Right cardiac atrium (tissue), 5 donors: Measurements from ENCODE around the gene PRKN. TPM values are rescaled to one million over a fixed set of nuclear protein-coding genes. Genes with fewer than 3 reads are reported as not detected.

ENCODE experiments used
- ATAC-seq, 2 donors: fragments of 200-7000 bp; cut with Tn5 transposase; one replicate each; pipeline versions ENCODE4 v1.8.0 to v1.9.1; 2020; ENCODE audit warnings: moderate library complexity in 2 of 2, mild to moderate bottlenecking in 1 of 2
- DNase-seq, 3 donors: peaks; one replicate each; pipeline ENCODE4 v3.0.0-alpha.2; 2020
- H3K27ac ChIP-seq: one replicate; pipeline ENCODE4 v1.5.1; 2013; ENCODE audit warnings: mild to moderate bottlenecking, low read length, control low read depth, moderate library complexity
- H3K27me3 ChIP-seq: one replicate; pipeline ENCODE4 v1.6.1; 2013; ENCODE audit not compliant: control insufficient read depth, insufficient read depth
- H3K4me1 ChIP-seq: one replicate; pipeline ENCODE4 v1.6.1; 2013; ENCODE audit warnings: low read length; ENCODE audit not compliant: control insufficient read depth, insufficient read depth
- H3K4me3 ChIP-seq: one replicate; pipeline ENCODE4 v1.5.1; 2013; ENCODE audit warnings: low read length, control low read depth
- H3K9me3 ChIP-seq: one replicate; pipeline ENCODE4 v1.6.1; 2013; ENCODE audit warnings: low read length; ENCODE audit not compliant: control insufficient read depth
- WGBS: extraction: QIAGEN DNeasy Blood & Tissue Kit; methylation state at CpG from one replicate; pipeline ENCODE4 v1.1.7; 2013; 5-methylcytosine and 5-hydroxymethylcytosine counted together
- intact Hi-C, 4 donors: fragments of 100-400 bp; cut with DNase I; formaldehyde crosslinking; loops; one replicate each; pipeline versions ENCODE4 v1.11.0 to v1.14.0; 2022 to 2023
- polyA plus RNA-seq: library from polyadenylated mRNA; stranded (reverse); fragments of 200-250 nt; gene quantifications from one replicate; pipeline ENCODE4 v1.2.3, GENCODE V29; 2013
- total RNA-seq, 4 donors: library from RNA; stranded (reverse); fragmentation: NEBNext Ultra II Directional; extraction: Animal tissue kit (Norgen Biotek cat#: 25700); gene quantifications; one replicate each; pipeline ENCODE4 v1.2.1, GENCODE V29; 2021
- donor health status: healthy with polysubstance abuse.
- donor health status: DM: no; HTN: yes; CAD: no.
- donor health status: DM: no; HTN: no; CAD: no.
- donor health status: DM: no; HTN: yes; CAD: no; lungs with severe emphysema.
- donor health status: DM: yes; HTN: yes; CAD: no.

The PRKN gene
- total and polyA plus RNA-seq, 5 donors, result 9.6 to 33.0 (median 24.8) TPM

DNA sequence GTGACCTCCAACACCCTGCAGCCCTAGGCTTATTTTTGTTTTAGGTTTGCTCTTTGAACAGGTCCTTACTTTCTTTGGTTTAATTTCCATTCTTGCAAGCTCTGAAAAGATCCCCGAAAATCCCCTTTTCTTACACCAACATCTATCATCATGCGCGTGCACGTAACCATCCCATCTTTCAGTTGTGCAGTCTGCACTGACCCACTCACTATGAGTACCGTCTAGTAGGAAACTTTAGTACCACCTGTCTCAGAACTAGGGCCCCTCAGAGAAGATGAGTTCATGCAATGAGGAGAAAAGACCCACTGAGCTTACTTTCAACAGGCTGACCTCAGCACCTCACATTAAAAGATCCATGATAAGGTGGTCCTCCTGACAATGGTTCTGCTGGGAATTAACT, 1333.1 kb downstream of the PRKN start:
- no peak overlapping the region for H3K4me3 ChIP-seq
- WGBS, result 89% methylated on average over 5 of the region's 5 CpGs
- no peak for DNase-seq
- no peaks in the 10 kb centered on the region for H3K27me3 ChIP-seq
- no peaks in the 10 kb centered on the region for H3K9me3 ChIP-seq
- intact Hi-C loops, result no loop called here
- ATAC-seq, result peak in 1 of 2 donors; percentile 20
- no peak overlapping the region for H3K27ac ChIP-seq
- no peaks in the 10 kb centered on the region for H3K4me1 ChIP-seq

DNA sequence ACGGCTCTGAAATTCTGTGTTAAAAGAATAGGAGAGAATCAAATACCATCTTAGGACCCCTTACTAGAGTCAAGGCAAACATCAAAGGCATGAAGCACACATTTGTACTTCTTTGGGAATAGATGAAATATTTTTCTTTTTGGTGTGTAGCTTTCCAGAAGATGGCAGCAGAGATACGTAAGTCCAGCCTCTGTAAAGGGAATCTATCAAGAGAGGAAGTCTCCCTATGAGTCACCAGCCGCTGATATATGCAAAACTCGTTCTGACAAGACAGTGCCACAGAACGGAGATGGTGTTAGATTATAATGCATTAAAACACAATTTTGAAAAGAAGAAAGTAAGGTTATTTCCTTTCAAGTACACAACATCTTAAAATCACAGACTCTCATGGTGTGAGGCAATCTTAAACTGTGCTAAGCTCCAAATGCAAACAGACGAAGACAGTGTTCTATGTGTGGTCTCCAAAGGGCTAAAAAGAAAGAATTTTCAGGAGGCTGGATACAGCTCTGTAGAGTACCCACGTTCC, 1333.7 kb downstream of the PRKN start:
- no peak for DNase-seq
- WGBS, result 13% methylated on average over 7 of the region's 7 CpGs
- Histone ChIP-seq H3K9me3 (no peaks in the 10 kb centered on the region), H3K4me3 (peak overlapping the region; percentile 25), H3K27ac (no peak overlapping the region), H3K27me3 (no peaks in the 10 kb centered on the region), H3K4me1 (no peaks in the 10 kb centered on the region)
- peak; percentile 91 to 92 for ATAC-seq
- intact Hi-C loops, result no loop called here

DNA sequence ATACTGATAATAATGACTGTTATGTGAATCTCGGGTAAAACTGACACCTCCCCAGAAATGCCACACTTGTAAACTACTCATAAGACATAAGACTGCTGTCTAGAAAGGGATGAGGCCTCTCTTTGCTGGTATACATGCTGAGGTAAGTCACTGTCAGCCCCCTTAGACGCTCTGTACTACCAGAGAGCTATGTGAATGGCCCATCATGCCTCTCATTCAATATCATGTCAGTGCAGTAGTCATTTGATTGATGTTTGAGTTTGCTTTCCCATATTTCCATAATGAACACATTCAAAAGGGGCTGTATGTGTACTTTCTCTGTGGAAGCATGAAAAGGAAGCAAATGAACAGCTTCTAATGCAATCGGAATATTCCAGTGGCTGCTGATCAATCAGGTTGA, 1334.3 kb downstream of the PRKN start:
- 63% methylated on average over 3 of the region's 3 CpGs for WGBS
- intact Hi-C loops, result no loop called here
- DNase-seq, result no peak

GRCh38 chr6:161389756-161390155, 1337.8 kb downstream of the PRKN start:
- no peak for DNase-seq
- intact Hi-C loops, result no loop called here
- no peak for ATAC-seq
- 62% methylated on average over 3 of the region's 3 CpGs for WGBS
- Histone ChIP-seq H3K27me3 (no peaks in the 10 kb centered on the region), H3K27ac (no peak overlapping the region), H3K9me3 (no peaks in the 10 kb centered on the region), H3K4me3 (no peak overlapping the region), H3K4me1 (no peaks in the 10 kb centered on the region)

More for the DNA sequence above, 1334.3 kb downstream of the PRKN start:
- H3K4me1 ChIP-seq, result no peaks in the 10 kb centered on the region
- H3K9me3 ChIP-seq, result no peaks in the 10 kb centered on the region
- H3K27ac ChIP-seq, result no peak overlapping the region
- no peak for ATAC-seq
- no peak overlapping the region for H3K4me3 ChIP-seq
- no peaks in the 10 kb centered on the region for H3K27me3 ChIP-seq

DNA sequence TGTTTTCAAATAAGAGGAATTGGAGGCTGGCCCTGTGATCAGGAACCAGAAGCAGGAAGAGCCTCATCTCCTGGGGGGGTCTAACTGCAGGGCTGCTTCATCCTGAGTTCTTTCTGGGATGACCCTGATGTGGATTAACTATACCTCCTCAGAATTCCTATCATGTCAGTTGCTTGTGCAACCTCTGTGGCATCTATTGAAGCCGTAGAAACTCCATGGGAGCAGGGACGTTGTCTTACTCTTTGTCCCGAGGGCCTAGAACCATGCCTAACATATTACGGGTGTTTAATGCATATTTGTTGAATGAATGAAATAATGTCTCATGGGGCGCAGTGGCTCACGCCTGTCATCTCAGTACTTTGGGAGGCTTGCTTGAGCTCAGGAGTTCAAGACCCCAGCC, 1343.6 kb downstream of the PRKN start:
- intact Hi-C loops, result no loop called here
- no peak overlapping the region for H3K27ac ChIP-seq
- H3K9me3 ChIP-seq, result no peaks in the 10 kb centered on the region
- 98% methylated on average over 6 of the region's 6 CpGs for WGBS
- H3K4me1 ChIP-seq, result no peaks in the 10 kb centered on the region
- DNase-seq (no peak), ATAC-seq (no peak)
- no peaks in the 10 kb centered on the region for H3K27me3 ChIP-seq
- no peak overlapping the region for H3K4me3 ChIP-seq

DNA sequence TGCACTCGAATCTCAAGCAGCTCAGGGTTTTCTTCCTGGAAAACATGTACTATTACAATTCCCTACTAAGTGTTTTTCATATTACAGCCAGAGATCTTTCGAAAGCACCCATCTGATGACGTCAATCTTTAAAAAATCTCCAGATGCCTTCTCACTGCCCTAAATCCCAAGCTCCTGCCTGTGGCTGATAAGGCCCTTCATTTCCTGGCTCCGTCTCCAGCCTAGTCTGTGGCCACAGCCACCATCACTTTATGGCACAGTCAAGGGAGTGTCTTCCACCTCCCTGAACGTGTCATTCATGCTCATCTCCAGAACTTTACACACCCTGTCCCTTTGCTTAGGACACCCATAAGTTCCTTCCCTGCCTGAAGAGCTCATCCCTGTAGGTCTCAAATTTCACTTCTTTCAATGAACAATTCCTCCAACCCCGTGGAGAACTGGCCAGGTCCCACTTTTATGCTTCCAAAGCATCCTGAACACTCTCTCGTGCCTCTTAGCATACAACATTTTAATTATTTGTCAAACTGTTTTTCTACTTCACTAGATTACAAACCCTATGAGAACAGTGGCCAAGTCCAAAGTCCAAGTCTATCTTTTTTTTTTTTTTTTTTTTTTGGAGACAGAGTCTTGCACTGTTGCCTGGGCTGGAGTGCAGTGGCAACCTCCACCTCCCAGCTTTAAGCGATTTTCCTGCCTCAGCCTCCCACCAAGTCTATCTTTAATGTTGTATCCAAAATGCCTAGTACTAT, 1347.6 kb downstream of the PRKN start:
- Histone ChIP-seq H3K27me3 (no peaks in the 10 kb centered on the region), H3K4me3 (no peak overlapping the region), H3K9me3 (no peaks in the 10 kb centered on the region), H3K27ac (no peak overlapping the region), H3K4me1 (no peaks in the 10 kb centered on the region)
- intact Hi-C loops, result loop anchor here in 1 of 4 donors (10.0 kb wide), 3 partner anchors 215 to 645 kb away; partner anchors contain the start of gene MAP3K4
- DNase-seq (no peak), ATAC-seq (peak; percentile 62 to 63)
- WGBS, result 54% methylated on average over 8 of the region's 8 CpGs

DNA sequence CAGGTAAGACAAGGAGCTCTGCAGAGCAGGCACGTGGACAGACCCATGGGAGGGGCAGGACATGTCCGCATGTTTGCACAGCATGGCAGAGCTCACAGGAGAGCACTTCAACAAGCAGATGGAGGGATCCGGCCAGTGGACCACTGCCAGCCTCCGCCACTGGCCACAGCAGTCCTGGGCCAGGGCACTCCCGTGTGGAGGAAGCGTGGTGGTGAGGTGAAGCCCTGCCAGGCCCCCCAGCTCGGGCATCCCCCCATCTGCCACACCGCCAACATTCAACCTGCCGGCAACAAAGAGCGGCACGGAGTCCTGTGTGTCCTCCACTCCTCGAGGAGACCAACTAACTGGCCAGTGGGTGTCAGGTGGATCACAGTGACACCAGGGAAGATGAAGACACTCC, 1349.5 kb downstream of the PRKN start:
- ATAC-seq (no peak), DNase-seq (no peak)
- intact Hi-C loops, result loop anchor here in 1 of 4 donors (10.0 kb wide), 3 partner anchors 213 to 643 kb away; partner anchors contain the start of gene MAP3K4
- Histone ChIP-seq H3K27ac (no peak overlapping the region), H3K9me3 (no peaks in the 10 kb centered on the region), H3K27me3 (no peaks in the 10 kb centered on the region), H3K4me1 (no peaks in the 10 kb centered on the region), H3K4me3 (no peak overlapping the region)
- 93% methylated on average over 12 of the region's 12 CpGs for WGBS

- Histone ChIP-seq H3K27me3 (no peaks in the 10 kb centered on the region), H3K27ac (no peak overlapping the region), H3K9me3 (no peaks in the 10 kb centered on the region), H3K4me3 (no peak overlapping the region), H3K4me1 (no peaks in the 10 kb centered on the region)
- DNase-seq (no peak), ATAC-seq (no peak)
- intact Hi-C loops, result loop anchor here in 1 of 4 donors (10.0 kb wide), 3 partner anchors 212 to 642 kb away; partner anchors contain the start of gene MAP3K4
- 96% methylated on average over 13 of the region's 13 CpGs for WGBS
Measured at GRCh38 chr6:161377116-161377515, 1350.5 kb downstream of the PRKN start.

DNA sequence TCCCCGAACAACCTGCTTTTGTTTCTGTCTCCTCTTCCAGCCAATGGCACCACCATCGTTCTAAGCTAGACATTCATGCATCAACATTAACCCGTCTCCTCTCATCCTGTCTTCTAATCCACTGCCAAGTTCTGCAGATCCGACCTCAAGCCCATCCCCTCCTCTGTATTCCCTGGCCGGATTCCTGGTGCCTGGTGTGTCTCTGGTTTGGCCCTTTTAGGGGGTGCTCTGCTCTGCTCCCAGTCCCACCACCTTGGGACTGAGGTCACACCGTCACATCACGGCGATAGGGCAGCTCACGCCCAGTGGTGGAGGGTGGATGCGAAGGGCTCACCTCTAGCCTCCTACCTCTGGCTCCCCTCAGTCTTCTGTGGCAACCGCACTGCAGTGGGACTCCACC, 1351.2 kb downstream of the PRKN start:
- H3K27ac ChIP-seq, result no peak overlapping the region
- intact Hi-C loops, result loop anchor here in 1 of 4 donors (10.0 kb wide), 3 partner anchors 212 to 642 kb away; partner anchors contain the start of gene MAP3K4
- 90% methylated on average over 11 of the region's 11 CpGs for WGBS
- no peak for DNase-seq
- ATAC-seq, result no peak
- H3K4me1 ChIP-seq, result no peaks in the 10 kb centered on the region
- H3K27me3 ChIP-seq, result no peaks in the 10 kb centered on the region
- H3K9me3 ChIP-seq, result no peaks in the 10 kb centered on the region
- no peak overlapping the region for H3K4me3 ChIP-seq

DNA sequence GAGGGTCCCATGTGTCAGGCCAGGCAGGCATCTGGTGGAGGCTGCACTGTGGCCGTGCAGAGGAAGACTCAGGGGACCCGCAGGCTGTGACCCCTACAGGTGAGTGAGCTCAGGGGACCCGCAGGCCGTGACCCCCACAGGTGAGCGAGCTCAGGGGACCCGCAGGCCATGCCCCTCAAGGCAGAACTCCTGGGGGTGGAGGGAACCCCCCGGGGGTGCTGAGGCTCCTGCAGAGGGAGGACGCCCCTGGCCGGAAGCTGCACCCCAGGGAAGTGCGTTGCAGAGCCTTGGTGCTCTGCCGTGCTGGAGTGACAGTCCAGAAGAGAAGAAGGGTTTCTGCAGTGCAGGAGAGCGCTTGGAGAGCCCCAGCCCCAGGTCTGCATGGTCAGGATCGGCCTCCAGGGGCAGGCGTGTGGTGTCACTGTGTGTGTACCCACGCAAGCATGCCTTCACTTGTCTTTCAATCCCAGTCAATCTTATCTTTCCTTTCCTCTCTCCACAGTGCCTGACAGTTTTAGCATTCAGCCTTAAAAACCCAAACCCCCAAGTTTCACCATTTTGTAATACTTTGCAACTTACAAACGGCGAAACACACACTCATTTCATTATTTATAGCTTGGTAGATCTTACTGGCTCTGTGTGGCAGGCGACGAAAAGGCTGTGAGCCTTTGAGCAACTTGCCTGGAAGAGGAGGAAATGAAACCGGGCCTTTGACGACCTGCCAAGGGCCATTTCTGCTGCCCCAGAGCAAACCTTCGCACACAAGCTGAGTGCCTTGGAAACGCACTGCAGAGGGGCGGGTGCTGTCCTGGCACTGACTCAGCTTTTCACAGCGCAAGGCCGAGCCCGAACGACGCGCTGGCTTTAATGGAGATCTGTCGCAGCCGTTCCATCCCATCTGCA, 1352.3 kb downstream of the PRKN start:
- H3K9me3 ChIP-seq, result no peaks in the 10 kb centered on the region
- no peak overlapping the region for H3K27ac ChIP-seq
- H3K27me3 ChIP-seq, result no peaks in the 10 kb centered on the region
- peak; percentile 75 to 76 for ATAC-seq
- no peaks in the 10 kb centered on the region for H3K4me1 ChIP-seq
- 43% methylated on average over 32 of the region's 32 CpGs for WGBS
- H3K4me3 ChIP-seq, result no peak overlapping the region
- intact Hi-C loops, result loop anchor here (5.0 to 10.0 kb wide), 6 partner anchors 210 to 643 kb away; partner anchors contain the start of gene MAP3K4 (in 1 of the 4)
- peak; percentile 84 to 92 (median 90) for DNase-seq
